Ascending aorta (tissue), 2 donors: ENCODE measurements around the gene HTRA1. TPM values are rescaled to one million over a fixed set of nuclear protein-coding genes. Genes with fewer than 3 reads are reported as not detected.
A peak's percentile ranks its signal among the peaks of the same experiment; 100 is the strongest.

Experiments used
- DNase-seq, 2 donors: peaks; one replicate each; pipeline ENCODE4 v3.0.0-alpha.2; 2019; ENCODE audit warnings: low spot score in 2 of 2
- H3K27ac ChIP-seq, 2 donors: fragments of 200-600 bp; sonication (generic); one replicate each; pipeline ENCODE4 v1.5.1; 2016 to 2017; ENCODE audit warnings: mild to moderate bottlenecking in 1 of 2
- H3K27me3 ChIP-seq: fragments of 200-600 bp; sonication (generic); one replicate; pipeline ENCODE4 v1.5.1; 2017
- H3K36me3 ChIP-seq, 2 donors: fragments of 200-600 bp; sonication (generic); one replicate each; pipeline ENCODE4 v1.5.1; 2016
- H3K4me1 ChIP-seq, 2 donors: fragments of 200-600 bp; sonication (generic); one replicate each; pipeline ENCODE4 v1.5.1; 2016 to 2017; ENCODE audit warnings: mild to moderate bottlenecking in 1 of 2
- H3K4me3 ChIP-seq, 2 donors: fragments of 200-600 bp; sonication (generic); one replicate each; pipeline ENCODE4 v1.5.1; 2016 to 2017; ENCODE audit warnings: mild to moderate bottlenecking in 1 of 2
- H3K9me3 ChIP-seq, 2 donors: fragments of 200-600 bp; sonication (generic); one replicate each; pipeline ENCODE4 v1.5.1; 2016
- intact Hi-C: fragments of 100-400 bp; cut with DNase I; formaldehyde crosslinking; loops from one replicate; pipeline ENCODE4 v1.15.1; 2023
- total RNA-seq: library from RNA; depleted of rRNA; stranded (reverse); fragments of >200 nt; gene quantifications from one replicate; pipeline ENCODE4 v1.1.0, GENCODE V29; 2016
- TF ChIP-seq, protein P1 (sequence below), 3 experiments: fragments of 200-600 bp in 2 of 3; fragments of 450-650 bp in 1 of 3; sonication (generic) in 2 of 3; IDR thresholded peaks; one replicate each; pipeline ENCODE4 v1.5.1; 2016 to 2019; ENCODE audit warnings: antibody characterized with exemption in 3 of 3, mild to moderate bottlenecking in 1 of 3, moderate library complexity in 1 of 3

Gene HTRA1
- total RNA-seq, 1 donor from 2014 or later: 112 TPM

DNA sequence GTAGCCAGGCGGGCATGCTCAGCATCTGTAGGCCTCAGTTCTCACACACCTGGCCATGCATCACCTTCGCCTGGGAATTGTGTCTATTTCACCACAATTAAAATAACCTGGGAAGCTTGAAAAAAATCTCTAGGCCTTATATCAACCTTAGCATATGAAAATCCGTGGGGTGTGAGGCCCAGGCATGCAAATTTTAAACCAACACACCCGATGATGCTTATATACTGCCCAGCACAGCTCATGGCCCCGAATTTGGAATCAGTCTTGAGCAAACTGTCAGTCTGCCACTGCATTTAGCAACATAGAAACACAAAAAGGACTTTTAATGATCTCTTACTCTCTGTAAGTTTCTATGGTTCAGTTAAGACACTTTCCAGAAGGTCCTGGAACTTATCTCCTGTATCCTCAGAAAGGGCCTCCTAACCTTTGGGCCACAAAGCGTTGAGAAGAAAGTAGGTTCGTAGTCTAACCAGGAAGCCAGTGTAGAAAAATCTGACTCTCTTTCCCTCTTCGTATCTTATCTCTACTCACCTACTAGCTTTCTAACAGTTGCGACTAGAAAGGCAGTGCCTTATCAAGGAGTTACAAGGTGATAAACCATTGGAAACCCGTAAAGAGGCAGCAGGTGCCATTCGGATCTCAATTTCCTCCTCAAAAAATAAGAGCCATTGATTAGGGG lies 87.2 kb downstream of the HTRA1 start:
- intact Hi-C loops: no loop called here
- no peaks in the 10 kb centered on the region for H3K27me3 ChIP-seq
- TF ChIP-seq, protein P1, sequence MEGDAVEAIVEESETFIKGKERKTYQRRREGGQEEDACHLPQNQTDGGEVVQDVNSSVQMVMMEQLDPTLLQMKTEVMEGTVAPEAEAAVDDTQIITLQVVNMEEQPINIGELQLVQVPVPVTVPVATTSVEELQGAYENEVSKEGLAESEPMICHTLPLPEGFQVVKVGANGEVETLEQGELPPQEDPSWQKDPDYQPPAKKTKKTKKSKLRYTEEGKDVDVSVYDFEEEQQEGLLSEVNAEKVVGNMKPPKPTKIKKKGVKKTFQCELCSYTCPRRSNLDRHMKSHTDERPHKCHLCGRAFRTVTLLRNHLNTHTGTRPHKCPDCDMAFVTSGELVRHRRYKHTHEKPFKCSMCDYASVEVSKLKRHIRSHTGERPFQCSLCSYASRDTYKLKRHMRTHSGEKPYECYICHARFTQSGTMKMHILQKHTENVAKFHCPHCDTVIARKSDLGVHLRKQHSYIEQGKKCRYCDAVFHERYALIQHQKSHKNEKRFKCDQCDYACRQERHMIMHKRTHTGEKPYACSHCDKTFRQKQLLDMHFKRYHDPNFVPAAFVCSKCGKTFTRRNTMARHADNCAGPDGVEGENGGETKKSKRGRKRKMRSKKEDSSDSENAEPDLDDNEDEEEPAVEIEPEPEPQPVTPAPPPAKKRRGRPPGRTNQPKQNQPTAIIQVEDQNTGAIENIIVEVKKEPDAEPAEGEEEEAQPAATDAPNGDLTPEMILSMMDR (IDR thresholded peaks at IDR 0.05): no peak
- no peaks in the 10 kb centered on the region for H3K4me1 ChIP-seq
- no peaks in the 10 kb centered on the region for H3K36me3 ChIP-seq
- no peak overlapping the region for H3K27ac ChIP-seq
- H3K4me3 ChIP-seq: no peak overlapping the region
- no peaks in the 10 kb centered on the region for H3K9me3 ChIP-seq
- no peak for DNase-seq

DNA sequence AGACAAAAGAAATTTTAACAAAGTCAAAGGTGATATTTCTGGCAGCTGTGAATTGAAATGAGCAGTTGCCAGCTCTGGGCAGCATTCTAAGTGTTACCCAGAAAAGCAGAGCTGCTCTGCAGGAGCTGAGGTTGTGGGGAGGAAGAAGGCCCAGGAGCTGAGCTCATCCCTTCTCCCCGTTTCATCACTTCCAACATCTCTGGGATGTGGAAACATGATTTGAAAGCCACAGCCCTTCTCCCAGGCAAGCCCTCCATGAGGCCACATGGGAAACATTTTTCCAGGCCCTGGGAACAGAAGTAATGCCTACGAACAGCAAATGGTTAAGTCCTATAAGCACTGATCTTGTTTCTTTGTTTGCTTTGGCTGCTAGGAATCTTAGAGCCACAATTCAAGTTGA lies 88.3 kb downstream of the HTRA1 start:
- Histone ChIP-seq H3K4me1 (no peaks in the 10 kb centered on the region), H3K27ac (no peak overlapping the region), H3K27me3 (no peaks in the 10 kb centered on the region), H3K36me3 (no peaks in the 10 kb centered on the region), H3K9me3 (no peaks in the 10 kb centered on the region), H3K4me3 (no peak overlapping the region)
- no peak for DNase-seq
- TF ChIP-seq, protein P1 (IDR thresholded peaks at IDR 0.05): no peak
- intact Hi-C loops: no loop called here

DNA sequence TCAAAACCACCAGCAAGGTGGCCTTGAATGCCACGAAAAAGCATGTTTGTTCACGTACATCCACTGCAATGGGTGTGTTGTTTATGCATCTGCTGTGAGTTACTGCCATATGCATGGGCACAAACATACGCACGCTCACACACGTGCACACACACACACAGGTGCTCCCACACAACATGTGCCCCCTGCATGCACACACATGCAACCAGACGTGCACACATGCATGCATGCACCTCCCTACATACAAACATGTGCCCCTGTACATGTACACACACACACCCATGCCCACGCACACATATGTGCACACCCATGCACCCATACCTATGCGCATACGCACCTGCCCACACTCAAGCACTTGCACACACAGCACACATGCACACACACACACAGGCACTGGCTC lies 89.1 kb downstream of the HTRA1 start:
- H3K36me3 ChIP-seq: no peaks in the 10 kb centered on the region
- intact Hi-C loops: no loop called here
- no peak overlapping the region for H3K27ac ChIP-seq
- H3K27me3 ChIP-seq: no peaks in the 10 kb centered on the region
- no peaks in the 10 kb centered on the region for H3K4me1 ChIP-seq
- H3K4me3 ChIP-seq: no peak overlapping the region
- TF ChIP-seq, protein P1 (IDR thresholded peaks at IDR 0.05): no peak
- H3K9me3 ChIP-seq: no peaks in the 10 kb centered on the region
- no peak for DNase-seq

DNA sequence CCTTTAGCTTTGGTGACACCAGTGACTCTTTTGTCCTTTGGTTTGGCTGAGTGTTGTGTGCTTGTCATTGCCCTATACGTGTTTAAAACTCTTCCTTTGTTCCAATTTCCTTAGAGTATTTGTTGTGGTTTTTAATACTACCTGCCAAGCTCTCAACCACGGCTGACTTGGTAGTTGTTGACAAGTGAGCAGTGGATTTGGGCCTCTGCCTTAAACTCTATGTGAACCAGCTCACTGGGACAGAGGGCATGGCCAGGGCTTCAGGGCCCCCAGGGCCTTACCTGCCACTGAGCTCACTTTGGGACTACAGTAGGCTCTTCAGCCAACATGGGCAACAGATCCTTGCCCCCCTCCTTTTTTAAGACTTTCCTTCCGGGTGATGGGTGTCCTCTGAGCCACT lies 89.6 kb downstream of the HTRA1 start:
- intact Hi-C loops: no loop called here
- Histone ChIP-seq H3K9me3 (no peaks in the 10 kb centered on the region), H3K4me3 (no peak overlapping the region), H3K4me1 (no peaks in the 10 kb centered on the region), H3K36me3 (no peaks in the 10 kb centered on the region), H3K27ac (no peak overlapping the region), H3K27me3 (no peaks in the 10 kb centered on the region)
- TF ChIP-seq, protein P1 (IDR thresholded peaks at IDR 0.05): no peak
- no peak for DNase-seq

DNA sequence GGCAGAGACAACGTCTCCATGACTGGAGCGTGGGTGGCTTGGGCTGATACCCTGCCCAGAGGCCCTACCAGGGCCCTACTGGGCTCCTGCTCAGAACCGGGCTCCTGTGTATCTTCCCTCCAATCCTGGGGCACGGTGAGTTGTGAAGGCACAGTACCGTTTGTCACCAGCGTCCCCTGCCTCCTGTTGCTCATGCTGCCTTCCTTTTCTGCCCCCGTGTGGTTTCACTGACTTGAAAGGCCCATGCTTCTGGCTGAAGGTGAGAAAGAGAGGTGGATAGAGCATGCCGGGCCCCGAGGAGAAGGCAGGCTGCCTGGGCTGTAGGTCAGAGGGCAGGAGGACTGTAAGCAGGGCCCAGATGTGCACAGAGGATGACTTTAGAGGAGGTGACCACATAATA lies 90.1 kb downstream of the HTRA1 start:
- intact Hi-C loops: no loop called here
- H3K27me3 ChIP-seq: no peaks in the 10 kb centered on the region
- no peak for DNase-seq
- H3K4me1 ChIP-seq: no peaks in the 10 kb centered on the region
- no peaks in the 10 kb centered on the region for H3K36me3 ChIP-seq
- no peak overlapping the region for H3K4me3 ChIP-seq
- H3K27ac ChIP-seq: no peak overlapping the region
- TF ChIP-seq, protein P1 (IDR thresholded peaks at IDR 0.05): no peak
- H3K9me3 ChIP-seq: no peaks in the 10 kb centered on the region

DNA sequence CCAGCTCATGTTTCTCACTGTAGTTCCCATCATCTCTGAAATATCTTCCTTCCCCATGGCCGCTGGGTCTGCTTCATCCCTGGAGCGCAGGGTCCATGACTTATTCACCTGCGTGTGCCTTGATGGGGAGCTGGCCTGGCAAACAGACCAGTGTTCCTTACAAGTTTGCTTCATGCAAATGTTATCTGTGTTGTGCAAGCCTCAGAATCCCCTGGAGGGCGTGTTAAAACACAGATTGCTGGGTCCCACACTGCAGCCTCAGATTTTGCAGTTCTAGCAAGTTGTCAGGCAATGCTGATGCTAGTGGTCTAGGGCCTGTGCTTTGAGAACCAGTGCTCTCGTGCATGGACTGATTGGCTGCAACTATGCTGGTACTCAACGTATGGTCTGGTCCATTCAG lies 92.0 kb downstream of the HTRA1 start:
- no peak overlapping the region for H3K4me3 ChIP-seq
- intact Hi-C loops: no loop called here
- no peaks in the 10 kb centered on the region for H3K4me1 ChIP-seq
- DNase-seq: peak in 1 of 2 donors; percentile 31
- TF ChIP-seq, protein P1 (IDR thresholded peaks at IDR 0.05): no peak
- H3K36me3 ChIP-seq: no peaks in the 10 kb centered on the region
- no peak overlapping the region for H3K27ac ChIP-seq
- no peaks in the 10 kb centered on the region for H3K27me3 ChIP-seq
- no peaks in the 10 kb centered on the region for H3K9me3 ChIP-seq
